ENCODE data around the gene SPC24.
"Not testable (repeated sequence)": the region's sequence is repeated elsewhere in the genome, so short reads cannot be mapped to it uniquely, and the experiment has no call there.

SPC24 gene

DNA sequence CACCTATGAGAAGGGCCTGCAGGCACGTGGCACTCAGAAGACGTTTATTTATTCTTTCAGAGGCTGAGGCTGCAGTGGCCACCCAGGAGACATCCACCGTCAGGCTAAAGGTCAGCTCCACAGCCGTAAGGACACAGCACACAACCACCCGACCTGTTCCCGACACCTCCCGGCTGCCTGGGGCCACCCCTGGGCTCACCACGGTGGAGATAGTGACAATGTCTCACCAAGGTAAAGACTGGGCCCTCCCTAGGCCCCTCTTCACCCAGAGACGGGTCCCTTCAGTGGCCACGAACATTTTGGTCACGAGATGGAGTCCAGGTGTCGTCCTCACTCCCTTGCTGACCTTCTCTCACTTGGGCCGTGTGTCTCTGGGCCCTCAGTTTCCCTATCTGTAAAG, 32.5 kb downstream of the SPC24 start:
- DNase-seq = no peak

DNA sequence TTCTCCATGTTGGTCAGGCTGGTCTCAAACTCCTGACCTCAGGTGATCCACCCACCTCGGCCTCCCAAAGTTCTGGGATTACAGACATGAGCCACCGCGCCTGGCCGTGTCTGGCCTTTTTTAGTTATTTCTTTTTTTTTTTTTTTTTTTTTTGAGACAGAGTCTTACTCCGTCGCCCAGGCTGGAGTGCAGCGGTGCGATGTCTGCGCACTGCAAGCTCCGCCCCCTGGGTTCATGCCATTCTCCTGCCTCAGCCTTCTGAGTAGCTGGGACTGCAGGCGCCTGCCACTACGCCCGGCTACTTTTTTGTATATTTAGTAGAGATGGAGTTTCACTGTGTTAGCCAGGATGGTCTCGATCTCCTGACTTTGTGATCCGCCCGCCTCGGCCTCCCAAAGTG, 33.6 kb downstream of the SPC24 start:
- DNase-seq = not testable (repeated sequence)

DNA sequence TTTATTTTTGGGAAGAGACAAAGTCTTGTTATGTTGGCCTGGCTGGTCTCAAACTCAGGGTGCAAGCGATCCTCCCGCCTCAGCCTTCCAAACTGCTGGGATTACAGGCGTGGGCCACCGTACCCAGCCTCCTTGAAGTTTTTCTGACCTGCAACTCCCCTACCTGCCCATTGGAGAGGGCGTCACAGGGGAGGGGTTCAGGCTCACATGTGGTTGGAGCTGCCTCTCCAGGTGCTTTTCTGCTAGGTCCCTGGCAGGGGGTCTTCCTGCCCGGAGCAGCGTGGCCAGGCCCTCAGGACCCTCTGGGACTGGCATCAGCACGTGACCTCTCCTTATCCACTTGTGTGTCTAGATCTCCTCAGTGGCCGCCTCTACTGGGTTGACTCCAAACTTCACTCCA, 39.1 kb downstream of the SPC24 start:
- DNase-seq = no peak

DNA sequence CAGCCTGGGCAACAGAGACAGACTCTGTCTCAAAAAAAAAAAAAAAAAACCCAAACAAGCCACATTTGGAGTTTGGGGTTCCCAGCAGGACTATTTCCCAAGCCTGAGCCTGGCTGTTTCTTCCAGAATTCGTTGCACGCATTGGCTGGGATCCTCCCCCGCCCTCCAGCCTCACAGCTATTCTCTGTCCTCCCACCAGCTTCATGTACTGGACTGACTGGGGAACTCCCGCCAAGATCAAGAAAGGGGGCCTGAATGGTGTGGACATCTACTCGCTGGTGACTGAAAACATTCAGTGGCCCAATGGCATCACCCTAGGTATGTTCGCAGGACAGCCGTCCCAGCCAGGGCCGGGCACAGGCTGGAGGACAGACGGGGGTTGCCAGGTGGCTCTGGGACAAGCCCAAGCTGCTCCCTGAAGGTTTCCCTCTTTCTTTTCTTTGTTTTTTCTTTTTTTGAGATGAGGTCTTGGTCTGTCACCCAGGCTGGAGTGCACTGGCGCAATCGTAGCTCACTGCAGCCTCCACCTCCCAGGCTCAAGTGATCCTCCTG, 39.6 kb downstream of the SPC24 start:
- no peak for DNase-seq

DNA sequence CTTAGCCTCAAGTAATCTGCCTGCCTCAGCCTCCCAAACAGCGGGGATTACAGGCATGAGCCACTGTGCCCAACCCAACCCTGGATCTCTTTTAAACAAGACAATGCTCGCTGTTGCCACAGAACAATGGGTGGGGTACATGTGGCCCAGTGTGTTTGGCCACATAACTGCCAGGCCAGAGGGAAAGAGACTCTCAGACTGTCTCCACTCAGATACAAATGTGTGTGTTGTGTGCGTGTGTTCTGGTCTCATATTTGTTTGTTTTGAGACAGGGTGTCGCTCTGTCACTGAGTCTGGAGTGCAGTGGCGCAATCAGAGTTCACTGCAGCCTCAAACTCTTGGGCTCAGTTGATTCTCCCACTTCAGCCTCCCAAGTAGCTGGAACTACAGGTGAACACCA, 40.5 kb downstream of the SPC24 start:
- no peak for DNase-seq

DNA sequence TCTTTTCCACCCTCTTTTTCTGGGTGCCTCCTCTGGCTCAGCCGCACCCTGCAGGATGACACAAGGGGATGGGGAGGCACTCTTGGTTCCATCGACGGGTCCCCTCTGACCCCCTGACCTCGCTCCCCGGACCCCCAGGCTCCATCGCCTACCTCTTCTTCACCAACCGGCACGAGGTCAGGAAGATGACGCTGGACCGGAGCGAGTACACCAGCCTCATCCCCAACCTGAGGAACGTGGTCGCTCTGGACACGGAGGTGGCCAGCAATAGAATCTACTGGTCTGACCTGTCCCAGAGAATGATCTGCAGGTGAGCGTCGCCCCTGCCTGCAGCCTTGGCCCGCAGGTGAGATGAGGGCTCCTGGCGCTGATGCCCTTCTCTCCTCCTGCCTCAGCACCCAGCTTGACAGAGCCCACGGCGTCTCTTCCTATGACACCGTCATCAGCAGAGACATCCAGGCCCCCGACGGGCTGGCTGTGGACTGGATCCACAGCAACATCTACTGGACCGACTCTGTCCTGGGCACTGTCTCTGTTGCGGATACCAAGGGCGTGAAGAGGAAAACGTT, 42.4 kb downstream of the SPC24 start:
- DNase-seq = no peak

DNA sequence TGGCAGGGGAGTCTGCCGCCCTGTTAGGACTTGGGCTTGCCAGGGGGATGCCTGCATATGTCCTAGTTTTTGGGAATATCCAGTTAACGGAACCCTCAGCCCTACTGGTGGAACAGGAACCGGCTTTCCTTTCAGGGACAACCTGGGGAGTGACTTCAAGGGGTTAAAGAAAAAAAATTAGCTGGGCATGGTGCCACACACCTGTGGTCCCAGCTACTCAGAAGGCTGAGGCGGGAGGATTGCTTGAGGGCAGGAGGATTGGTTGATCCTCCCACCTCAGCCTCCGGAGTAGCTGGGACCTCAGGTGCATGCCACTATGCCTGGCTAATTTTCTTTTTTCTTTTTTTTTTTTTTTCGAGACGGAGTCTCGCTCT, 43.8 kb downstream of the SPC24 start:
- DNase-seq = no peak

DNA sequence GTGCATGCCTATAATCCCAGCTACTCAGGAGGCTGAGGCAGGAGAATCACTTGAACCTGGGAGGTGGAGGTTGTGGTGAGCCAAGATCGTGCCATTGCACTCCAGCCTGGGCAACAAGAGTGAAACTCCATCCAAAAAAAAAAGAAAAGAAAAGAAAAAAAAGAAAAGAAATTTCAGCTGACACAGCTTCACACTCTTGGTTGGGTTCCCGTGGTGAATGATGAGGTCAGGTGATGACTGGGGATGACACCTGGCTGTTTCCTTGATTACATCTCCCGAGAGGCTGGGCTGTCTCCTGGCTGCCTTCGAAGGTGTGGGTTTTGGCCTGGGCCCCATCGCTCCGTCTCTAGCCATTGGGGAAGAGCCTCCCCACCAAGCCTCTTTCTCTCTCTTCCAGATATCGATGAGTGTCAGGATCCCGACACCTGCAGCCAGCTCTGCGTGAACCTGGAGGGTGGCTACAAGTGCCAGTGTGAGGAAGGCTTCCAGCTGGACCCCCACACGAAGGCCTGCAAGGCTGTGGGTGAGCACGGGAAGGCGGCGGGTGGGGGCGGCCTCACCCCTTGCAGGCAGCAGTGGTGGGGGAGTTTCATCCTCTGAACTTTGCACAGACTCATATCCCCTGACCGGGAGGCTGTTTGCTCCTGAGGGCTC, 44.3 kb downstream of the SPC24 start:
- DNase-seq = no peak

DNA sequence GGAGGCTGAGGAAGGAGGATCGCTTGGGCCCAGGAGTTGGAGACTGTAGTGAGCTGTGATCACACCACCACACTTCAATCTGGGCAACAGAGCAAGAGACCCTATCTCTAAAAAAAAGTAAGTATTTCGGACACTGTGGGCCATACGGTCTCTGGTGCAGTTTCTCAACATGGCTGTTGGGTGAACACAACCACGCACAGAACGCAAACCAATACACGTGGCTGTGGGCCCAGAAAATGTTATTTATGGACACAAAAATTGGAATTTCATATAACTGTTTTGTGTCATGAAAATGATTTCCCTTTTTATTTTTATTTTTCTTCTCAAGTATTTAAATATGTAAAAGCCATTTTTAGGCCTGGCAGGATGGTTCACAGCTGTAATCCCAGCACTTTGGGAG, 46.8 kb downstream of the SPC24 start:
- DNase-seq = no peak

DNA sequence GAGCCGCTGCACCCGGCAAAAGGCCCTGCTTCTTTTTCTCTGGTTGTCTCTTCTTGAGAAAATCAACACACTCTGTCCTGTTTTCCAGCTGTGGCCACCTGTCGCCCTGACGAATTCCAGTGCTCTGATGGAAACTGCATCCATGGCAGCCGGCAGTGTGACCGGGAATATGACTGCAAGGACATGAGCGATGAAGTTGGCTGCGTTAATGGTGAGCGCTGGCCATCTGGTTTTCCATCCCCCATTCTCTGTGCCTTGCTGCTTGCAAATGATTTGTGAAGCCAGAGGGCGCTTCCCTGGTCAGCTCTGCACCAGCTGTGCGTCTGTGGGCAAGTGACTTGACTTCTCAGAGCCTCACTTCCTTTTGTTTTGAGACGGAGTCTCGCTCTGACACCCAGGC, 49.1 kb downstream of the SPC24 start:
- DNase-seq = no peak

DNA sequence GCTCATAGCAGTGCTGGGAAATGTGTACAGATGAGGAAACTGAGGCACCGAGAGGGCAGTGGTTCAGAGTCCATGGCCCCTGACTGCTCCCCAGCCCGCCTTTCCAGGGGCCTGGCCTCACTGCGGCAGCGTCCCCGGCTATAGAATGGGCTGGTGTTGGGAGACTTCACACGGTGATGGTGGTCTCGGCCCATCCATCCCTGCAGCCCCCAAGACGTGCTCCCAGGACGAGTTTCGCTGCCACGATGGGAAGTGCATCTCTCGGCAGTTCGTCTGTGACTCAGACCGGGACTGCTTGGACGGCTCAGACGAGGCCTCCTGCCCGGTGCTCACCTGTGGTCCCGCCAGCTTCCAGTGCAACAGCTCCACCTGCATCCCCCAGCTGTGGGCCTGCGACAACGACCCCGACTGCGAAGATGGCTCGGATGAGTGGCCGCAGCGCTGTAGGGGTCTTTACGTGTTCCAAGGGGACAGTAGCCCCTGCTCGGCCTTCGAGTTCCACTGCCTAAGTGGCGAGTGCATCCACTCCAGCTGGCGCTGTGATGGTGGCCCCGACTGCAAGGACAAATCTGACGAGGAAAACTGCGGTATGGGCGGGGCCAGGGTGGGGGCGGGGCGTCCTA, 50.5 kb downstream of the SPC24 start:
- no peak for DNase-seq

DNA sequence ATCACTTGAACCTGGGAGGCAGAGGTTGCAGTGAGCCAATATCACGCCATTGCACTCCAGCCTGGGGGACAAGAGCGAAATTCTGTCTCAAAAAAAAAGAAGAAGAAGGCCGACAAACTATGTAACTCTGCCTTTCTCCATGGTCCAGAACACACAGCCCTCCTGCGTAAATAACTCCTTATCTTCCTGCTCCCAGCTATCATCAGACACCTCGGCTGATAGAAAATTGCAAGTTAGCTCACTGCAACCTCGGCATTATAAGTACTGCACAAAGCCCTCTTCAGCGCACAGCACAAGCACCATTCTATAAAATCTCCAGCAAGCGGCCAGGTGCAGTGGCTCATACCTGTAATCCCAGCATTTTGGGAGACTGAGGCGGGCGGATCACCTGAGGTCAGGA, 51.9 kb downstream of the SPC24 start:
- DNase-seq = not testable (repeated sequence)

DNA sequence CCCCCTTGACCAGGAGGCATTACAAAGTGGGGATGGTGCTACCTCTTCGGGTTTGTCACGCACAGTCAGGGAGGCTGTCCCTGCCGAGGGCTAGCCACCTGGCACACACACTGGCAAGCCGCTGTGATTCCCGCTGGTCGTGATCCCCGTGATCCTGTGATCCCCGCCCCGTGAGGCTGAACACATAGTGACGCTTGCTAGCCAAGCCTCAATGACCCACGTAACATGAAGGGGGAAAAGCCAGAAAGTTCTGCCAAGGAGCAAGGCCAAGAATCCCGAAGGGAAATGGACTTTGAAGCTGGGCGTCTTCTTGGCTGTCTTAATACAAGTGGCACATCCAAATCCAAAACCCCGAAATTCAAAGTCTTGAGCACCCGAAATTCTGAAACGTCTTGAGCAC, 52.6 kb downstream of the SPC24 start:
- DNase-seq = no peak

DNA sequence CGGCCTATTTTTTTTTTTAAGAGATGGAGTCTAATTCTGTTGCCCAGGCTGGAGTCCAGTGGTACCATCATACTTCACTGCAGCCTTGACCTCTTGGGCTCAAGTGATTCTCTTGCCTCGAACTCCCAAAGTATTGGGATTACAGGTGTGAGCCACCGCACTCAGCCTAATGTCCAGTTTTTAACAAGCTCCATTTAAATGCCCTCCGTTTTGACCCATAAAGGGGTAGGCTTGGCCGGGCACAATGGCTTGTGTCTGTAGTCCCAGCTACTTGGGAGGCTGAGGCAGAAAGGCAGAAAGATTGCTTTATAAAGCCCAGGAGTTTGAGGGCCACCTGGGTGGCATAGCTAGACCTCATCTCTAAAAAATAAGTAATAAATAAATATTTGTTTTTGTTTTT, 54.5 kb downstream of the SPC24 start:
- no peak for DNase-seq

DNA sequence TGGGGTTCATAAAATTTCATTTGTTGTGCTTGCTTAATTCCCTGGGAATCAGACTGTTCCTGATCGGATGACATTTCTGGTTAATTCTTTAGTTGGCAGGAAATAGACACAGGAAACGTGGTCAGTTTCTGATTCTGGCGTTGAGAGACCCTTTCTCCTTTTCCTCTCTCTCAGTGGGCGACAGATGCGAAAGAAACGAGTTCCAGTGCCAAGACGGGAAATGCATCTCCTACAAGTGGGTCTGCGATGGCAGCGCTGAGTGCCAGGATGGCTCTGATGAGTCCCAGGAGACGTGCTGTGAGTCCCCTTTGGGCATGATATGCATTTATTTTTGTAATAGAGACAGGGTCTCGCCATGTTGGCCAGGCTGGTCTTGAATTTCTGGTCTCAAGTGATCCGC, 55.5 kb downstream of the SPC24 start:
- no peak for DNase-seq

DNA sequence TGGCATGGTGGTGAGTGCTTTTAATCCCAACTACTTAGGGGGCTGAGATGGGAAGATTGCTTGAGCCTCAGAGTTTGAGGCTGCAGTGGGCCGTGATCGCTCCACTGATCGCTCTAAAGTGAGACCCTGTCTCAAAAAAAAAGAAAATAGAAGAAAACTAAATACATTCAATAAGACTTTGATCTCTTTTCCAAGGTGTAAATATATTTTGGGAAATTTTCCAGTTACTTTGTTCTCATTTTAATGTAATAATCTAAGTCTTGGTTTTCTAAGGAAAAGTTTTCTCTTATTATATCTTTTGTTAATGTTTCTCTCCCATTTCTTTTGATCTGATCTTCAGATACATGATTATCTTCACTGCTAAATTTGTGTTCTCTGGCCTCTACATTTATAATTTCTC, 56.7 kb downstream of the SPC24 start:
- DNase-seq = no peak

DNA sequence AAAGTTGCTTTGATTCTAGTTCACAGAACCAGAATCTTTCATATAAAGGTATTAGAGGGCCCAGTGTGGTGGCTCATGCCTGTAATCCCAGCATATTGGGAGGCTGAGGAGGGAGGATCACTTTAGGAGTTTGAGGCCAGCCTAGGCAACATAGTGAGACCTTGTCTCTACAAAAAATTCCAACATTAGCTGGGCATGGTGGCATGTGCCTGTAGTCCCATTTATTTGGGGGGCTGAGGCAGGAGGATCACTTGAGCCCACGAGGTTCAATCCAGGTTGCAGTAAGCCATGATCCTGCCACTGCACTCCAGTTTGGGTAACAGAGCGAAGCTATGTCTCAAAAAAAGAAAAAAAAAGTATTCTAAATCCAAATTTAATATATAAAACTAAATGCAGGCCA, 57.3 kb downstream of the SPC24 start:
- DNase-seq = no peak

DNA sequence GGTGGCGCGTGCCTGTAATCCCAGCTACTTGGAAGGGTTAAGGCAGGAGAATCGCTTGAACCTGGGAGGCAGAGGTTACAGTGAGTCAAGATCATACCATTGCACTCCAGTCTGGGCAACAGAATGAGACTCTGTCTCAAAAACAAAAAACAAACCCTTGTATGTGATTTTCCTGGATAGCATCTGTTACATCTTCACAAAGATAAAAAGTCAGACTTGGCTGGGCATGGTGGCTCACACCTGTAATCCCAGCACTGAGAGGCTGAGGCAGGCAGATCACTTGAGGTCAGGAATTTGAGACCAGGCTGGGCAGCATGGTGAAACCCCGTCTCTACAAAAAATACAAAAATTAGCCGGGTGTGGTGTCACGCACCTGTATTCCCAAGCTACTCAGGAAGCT, 58.2 kb downstream of the SPC24 start:
- DNase-seq = not testable (repeated sequence)

DNA sequence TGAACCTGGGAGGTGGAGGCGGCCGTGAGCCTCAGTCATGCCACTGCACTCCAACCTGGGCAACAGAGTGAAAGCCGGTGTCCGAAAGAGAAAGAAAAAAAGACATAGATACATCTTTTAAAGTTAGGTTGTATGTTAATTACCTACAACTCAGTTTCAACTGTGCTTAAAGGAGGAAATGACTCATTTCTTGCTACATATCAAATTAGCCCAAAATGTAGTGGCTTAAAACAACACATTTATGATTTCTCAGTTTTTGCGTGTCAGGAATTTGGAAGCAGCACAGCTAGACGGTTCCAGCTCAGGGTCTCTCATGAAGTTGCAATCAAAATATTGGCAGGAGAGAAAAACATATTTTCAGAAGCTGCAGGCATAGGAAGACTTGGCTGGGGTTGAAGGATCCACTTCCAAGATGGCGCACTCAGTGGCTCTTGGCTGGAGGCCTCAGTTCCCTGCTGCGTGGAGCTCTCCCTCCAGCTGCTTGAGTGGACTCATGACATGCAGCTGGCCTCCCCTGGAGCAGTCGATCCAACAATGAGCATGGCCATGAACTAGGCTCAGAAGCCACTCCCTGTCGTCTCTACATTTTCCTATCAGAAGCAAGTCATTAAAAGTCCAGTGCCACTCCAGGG, 59.3 kb downstream of the SPC24 start:
- DNase-seq = no peak
